GM21576 (cell line): ENCODE measurements around the gene PDZRN3.

Experiments
- ATAC-seq: cut with Tn5 transposase; IDR thresholded peaks from one replicate; pipeline ENCODE4 v1.9.1; 2021; ENCODE audit warnings: mild to moderate bottlenecking, moderate library complexity; ENCODE audit not compliant: unreplicated experiment

The PDZRN3 gene

DNA sequence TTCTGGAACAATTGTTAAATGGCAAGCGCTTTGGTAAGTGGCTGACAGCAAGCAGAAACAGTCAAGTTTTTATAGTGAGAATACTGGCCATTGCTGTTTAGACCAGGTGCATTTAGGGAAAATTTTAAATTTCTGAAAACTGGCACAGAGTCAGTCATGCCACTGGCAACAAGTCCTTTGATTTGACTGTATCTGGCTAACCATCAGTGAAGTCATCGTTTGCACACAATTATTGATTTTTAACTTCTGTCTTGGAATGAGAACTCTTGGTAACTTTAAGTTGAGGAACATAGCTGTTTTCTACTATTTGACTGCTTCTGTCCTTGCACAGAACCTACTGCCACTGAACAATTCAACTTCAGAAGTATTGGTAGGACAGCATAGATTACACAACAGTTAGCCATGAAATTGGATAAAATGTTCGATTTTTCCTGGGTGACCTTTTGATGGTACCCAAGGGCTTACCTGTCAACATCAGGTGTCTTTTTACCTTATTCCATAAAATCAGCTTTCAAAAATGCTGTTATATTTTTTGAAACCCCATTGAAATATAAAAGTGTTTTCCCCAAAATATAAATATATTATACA, 225.0 kb downstream of the PDZRN3 start:
- no peak for ATAC-seq

DNA sequence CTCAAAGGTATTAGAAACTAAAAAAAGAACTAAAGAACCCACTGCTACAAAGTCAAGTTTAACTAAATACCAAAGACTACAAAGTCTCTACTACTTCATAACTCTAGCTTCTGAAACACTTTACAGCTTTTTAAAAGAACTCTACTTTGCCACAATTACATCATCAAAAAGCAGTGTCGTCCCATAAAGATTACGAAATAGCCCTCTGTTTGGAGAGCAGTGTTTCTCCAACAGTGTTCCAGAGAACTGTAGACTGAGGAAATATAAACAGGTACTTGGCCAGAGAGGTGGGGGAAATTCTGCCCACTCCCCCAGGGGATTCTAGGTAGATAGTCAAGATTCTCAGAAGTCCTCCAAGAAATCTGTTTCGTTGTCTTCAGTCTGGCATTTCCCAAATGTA, 225.6 kb downstream of the PDZRN3 start:
- ATAC-seq: no peak

DNA sequence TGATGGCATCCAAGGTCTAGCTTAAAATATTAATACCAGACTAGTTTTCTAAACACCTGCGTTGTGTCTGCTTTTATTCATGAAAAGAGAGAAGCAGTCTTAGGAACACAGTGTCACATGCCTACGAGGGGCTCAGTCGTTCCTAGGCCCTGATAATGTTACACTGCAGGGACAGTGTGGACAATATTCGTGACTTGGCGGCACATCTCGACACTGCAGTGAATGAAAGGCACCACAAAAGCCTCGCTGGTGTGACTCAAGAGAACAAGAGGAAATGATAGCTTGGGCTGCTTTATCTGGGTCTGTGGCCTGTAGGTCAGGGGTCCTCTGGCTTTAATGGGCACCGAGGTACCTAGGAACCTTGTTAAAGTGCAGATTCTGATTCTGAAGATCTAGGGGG, 226.7 kb downstream of the PDZRN3 start:
- ATAC-seq: no peak

DNA sequence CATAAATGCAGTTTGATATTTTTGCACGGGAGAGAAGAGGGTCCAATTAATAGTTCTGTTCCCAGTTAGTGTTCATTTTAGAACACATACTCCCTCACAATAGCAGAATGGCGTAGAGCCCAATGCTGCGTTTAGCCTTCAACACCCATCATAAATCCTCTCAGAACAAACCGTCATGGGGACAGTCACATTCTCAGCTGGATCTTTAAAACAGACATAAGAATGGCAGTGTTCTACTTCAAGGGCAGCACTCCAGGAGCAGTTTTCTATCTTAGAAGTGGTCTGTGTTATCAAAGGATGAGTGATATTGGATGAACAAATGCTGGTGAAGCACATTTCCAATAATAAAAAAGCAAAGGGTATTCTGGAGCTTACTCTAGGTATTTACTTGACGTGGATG, 230.5 kb downstream of the PDZRN3 start:
- no peak for ATAC-seq

DNA sequence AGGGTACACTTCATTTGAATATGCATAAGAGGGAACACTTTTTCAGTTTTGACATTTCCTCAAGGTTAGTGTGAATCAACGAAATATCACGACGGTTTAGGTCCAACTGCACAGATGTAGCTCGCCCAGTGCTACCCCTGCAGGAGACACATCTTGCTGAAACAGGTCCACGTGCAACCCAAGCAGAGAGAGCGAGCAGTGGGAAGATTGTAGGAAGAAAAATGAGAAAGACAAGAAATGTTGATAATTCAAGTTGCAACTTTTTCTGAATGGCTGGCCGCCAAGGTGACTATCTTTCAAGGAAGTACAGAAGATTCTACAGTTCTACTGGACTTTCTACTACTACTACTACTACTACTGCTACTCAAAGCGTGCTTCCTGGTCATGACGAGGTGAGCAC, 231.7 kb downstream of the PDZRN3 start:
- no peak for ATAC-seq

DNA sequence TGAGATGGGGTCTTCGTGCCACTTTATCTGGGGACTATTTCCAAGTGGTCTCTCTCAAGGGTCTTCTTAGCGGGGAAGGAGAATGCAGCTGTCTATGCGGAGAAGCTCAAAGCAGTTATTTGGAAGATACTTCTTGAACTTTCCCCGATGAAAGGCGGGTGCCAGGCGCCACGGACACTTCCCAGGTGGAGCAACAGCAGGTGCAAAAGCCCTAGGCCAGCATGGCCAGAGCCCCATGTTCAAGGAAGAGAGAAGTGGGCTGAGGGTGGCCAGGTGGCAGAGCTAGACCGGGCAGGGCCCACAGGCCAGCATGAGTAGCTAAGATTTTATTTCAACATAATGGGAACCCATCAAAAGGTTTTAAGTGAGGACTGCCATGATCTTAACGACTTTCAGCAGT, 232.8 kb downstream of the PDZRN3 start:
- no peak for ATAC-seq

DNA sequence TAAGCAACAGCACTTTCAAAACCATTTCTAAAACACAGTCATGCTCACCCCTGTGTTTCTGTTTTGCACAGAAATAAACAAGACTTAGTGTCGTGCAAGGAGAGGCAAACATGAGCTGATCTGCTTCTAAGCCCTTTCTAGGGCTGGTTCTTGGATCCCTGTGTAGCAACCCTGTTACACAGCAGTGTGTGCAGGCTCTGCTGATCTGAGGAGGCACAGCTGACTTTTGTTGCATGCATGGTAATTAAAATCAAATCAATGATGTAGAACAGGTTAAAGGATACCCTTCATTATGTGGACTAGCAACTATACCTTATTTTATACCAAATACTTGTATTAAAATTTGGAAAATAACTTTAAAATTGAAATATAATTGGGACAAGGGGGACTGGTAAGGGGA, 234.8 kb downstream of the PDZRN3 start:
- no peak for ATAC-seq

DNA sequence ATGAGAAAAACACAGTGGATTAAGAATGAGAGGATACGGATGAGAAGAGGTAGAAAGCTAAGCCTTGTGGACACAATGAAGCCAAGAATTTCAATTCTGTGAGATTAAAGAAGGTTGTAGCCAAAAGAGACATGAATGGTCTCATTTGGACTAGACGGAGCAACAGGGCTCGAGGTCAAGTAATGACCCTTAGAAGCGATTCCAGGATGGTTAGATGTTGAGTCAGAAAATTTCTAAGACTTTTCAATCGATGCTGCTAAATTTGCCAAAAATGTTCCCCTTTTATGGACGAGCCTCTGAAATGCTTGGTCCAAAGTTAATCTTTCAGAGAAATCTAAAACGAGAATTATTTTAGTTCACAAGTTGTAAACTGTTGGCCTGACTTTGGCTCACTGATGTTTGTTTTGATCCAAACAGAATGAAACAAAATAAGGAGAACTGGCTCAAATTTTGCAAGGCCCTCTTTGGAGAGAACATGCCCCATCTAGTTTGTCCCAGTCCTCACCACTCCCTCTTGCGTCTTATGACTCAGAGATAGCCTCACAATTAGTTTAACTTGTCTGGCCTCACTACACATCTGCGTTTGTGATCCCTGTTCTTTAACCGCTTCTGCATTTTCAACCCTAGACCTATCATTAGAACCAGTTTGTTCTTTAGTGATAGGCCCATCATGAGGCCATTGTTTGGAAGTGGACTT, 235.5 kb downstream of the PDZRN3 start:
- ATAC-seq: no peak

DNA sequence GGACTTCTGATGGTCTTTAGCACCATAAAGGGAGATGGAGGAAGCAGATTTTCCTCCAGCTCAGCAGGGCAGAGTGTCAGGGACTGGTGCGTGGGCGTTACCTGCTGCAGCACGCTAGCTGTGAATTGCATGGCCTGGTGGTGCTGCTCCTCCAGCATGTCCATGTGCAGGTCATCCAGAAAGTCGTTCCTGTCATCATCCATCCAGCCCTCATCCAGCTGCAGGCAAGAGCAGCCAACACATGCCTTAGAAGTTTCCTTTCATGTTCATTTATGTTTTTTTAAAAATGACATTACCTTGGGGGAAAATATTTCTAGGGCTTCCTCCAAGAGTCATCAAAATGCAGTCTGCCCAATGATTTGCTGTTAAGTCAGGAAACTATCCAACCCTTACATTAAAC, 239.2 kb downstream of the PDZRN3 start:
- no peak for ATAC-seq

DNA sequence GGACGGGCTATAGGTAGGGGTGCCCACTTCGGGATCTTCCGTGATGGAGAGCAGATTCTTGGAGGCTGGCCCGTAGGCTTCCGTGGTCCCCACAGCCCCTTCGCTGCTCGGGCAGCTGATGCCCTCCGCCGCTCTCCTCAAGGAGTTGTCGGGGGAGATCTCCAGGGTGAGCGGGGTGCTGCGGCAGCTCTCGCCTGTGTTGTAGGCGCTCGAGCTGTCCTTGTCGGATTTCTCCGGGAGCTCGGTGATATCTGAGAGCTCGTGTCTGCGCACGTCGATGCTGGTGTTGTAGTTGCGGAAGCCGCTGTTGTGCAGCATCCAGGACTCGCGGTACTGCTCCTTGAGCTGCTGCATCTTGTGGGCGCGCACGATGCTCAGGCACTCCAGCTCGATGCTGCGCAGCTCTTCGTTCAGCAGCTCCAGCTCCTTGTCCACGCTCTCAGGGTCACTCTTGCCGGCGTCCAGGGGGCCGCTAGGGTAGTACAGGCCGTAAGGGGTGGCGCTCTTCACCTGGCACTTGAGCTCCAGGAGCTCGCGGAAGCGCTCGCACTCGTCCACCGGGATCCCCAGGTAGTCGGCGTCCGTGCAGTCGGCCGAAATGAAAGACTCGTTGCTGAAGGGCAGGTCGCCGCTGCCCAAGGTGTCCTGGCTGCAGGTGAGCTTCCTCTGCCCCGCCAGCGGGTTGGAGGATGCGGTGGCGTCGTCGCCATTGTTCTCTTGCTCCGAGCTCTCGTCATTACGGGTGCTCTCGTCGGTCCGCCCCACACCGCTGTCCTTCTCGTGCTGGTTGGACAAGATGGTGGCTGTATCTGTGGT, 240.4 kb downstream of the PDZRN3 start:
- ATAC-seq: no peak

DNA sequence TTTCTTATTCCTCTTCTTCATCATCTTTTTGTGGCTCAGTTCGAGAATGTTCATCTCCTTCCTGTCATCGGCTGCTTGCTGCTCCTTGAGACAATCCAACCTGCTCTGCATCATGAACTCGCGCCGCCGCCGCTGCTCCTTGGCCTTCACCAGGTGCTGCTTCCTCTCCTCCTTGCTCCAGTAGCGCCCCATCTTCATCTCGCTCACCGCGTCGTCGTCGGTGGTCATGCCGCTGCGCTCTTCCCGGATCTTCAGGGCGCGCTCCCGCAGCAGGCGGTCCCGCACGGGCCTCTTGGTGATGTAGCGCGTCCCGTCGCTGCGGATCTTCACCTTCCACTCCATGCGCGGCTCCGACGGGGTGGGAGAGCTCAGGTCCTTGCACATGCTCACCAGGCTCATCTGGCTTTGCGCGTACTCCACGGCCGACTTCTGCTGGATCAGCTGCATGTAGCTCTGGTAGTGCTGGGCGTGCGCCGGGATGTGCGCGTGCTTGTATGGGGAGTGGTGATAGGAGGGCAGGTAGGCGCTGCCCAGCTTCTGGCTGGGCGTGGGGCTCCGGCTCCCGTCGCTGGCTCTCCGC, 241.2 kb downstream of the PDZRN3 start:
- no peak for ATAC-seq

DNA sequence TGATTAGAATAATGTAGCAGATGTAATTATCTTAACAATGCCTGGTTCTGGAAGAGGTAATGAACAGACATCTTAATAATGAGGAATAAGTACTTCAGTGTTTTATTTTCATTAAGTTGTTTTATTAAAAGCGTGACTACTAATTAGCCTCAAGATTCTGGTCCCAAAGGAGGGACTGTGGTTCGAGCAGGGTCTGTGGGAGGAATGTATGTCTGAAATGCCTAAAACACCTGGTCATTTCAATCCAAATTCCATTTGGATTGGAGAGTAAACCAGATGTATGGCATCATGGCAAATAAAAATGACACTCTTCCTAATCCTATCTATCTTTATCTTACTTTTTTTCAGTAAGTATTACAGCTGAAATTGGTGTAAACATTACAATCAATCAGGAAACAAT, 243.2 kb downstream of the PDZRN3 start:
- ATAC-seq: no peak

DNA sequence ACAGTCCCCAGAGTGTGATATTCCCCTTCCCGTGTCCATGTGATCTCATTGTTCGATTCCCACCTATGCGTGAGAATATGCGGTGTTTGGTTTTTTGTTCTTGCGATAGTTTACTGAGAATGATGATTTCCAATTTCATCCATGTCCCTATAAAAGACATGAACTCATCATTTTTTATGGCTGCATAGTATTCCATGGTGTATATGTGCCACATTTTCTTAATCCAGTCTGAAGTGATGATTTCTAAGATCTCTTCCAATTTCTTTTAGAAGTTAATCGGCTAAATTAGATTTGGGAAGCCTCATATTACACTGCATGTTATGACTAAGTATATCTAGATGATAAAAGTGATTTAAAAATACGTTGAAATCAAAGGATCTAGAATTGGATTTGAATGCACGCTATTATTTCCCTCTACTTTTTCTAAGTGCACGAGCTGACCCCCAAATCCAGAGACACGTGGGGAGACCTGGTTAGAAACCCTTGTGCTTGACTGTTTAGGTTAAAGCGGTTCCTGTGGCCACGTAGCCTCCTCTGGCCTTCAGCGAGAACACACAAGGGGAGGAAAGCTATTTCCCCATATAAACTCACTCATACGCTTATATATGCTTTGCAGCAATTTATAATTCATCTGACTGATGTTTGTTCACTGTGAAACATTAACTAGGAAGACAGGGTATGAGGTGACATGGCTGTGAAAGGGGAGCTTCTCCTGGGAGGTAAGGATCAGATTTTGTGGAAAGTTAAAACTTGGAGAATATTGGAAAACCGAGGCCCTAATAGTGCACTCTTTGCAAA, 243.8 kb downstream of the PDZRN3 start:
- ATAC-seq: no peak

DNA sequence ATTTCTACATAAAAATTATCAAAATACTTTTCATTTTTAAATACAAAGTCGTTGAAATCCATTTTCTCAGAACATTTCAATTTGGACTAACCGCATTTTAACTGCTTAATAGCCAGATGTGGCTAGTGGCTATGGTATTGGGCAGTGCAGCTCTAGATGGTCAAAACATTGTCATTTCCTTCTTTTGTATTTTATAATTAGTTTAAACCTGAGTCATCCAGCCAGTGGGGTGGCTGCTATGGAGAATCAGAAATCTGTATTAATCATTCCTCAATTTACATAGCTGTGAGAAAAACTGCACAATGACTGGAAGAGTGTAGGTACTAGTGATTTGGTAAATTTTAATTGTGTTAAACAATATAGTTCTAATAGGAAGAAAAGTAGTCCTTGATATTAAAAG, 245.3 kb downstream of the PDZRN3 start:
- ATAC-seq: no peak

DNA sequence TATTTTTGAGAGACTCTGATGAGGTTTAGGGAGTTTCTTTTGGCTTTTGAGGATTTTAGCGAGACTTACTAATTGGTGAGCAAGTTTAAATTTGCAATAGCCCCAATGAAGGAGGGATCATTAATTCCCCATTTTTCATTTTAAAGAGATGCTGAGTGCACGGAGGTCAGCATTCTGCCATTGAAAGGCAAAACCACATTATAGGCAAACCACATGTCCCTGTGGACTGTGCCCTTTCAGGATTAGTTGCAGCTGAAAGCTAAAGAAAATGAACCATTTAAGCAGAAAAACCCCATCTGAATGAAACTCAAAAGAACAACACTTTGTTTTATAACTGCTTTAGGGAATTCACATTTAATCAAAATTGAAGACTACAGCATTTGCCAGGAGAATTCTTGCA, 246.5 kb downstream of the PDZRN3 start:
- no peak for ATAC-seq

DNA sequence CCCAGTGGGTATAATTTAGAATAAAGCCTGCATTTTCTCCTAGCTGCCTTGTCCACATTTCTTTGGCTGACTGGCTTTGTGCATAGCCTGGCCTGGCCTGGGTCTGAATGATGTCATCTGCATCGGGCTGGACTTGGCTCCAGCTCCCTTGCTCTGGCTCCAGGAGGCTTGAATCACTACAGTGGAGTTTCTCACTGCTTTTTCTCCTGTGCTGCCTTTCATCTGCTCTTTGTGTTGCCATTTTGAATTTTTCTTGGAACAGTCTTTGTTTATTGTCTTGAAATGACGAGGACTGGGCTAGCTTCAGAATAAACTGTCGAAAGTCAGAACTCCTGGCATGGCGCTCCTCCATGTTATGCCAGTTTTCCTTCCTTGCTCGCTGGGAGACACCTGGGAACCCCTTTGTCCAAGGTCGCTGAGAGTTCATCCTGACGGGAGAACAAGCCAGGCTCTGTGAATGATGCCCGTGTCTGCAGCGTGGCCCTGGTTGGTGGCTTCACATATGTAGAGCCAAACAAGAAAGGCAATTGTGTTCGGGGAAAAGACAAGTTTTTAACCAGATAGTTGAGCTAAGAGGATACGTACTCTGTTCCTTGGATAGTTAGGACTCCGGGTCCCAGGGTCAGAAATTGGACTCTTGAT, 258.9 kb downstream of the PDZRN3 start:
- no peak for ATAC-seq

DNA sequence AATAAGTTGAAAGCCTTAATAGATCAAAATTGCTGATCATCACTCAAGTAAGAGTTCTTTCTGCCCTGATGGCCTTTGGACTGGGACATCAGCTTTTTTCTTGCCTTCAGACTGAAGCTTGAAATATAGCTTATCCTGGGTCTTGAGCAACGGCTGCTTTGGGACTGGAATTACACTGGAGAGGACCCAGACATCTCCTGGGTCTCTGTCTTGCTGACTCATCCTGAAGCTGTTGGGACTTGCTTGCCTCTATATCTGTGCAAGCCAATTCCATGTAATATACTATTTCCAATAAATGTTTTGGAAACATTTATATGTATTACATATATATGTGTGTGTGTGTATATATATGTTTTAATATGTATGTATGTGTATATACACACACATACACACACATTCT, 260.2 kb downstream of the PDZRN3 start:
- ATAC-seq: no peak

DNA sequence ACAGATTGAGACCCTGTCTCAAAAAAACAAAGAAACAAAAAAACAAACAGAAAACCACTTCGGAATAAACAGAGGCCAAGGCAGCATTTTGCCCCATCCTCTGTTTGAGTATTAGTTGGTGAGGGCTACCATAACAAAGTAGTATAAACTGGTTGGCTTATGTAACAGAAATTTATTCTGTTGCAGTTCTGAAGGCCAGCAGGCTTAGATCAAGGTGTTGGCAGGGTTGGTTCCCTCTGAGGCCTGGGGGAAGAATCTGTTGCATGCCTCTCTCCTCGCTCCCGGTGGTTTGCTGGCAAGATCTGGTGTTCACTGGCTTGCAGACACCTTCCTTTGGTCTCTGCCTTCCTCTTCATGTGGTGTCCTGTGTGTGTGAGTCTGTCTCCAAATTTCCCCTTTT, 261.6 kb downstream of the PDZRN3 start:
- no peak for ATAC-seq

DNA sequence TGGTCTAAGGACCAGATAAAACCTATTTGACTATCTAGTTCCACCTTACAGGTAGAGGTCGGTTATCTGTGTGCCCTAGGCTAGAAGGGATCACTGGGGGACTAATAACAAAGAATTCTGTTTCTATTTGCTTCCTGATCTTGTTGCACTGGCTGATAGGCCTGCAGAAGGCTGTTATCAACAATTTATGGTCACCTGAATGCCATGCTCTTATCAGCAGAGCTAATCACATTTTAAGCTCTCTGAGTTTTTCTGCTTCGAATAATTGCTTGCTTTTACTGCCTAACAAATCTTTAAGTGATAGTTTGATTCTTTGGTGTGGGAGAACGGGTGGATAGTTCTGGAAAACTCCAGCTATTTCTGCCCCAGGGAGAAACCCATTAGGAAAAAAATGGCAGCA, 263.1 kb downstream of the PDZRN3 start:
- ATAC-seq: no peak

DNA sequence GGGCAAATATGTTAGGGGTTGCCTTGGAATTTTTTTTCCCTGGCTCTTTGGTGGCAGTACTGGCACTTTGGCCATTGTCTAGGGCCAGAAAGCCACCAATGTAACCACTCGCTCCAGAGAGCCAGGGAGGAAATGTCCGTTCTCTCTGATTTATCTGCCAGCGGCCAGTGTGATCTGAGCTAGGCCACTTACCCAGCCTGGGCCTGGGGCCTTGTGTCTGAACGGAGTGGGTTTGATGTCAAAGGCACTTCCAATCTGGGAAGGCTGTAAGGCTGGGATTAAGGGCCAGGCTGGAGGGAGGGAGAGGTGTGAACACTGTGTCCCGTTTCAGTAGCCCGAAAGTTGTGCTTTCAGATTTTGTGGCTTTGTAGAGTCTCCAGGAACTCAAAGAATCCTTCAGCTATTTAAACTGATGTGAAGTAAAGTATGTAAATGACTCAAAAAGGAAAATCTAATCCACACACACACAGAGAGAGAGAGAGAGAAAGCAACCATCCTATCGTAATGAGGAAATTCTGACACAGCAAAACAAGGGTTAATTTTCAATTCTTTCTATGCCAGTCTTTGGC, 271.0 kb downstream of the PDZRN3 start:
- no peak for ATAC-seq
